Endothelial cell of umbilical vein (primary cell): ENCODE data around the gene MACROD2. TPM values are rescaled to one million over a fixed set of nuclear protein-coding genes. Genes with fewer than 3 reads are reported as not detected.
A peak's percentile ranks its signal among the peaks of the same experiment; 100 is the strongest.

ENCODE experiments used
- BruUV-seq: library from RNA; stranded (reverse); fragments of 400-500 nt; replicated peaks from 2 replicates; lab custom pipeline; 2021; lab: Mats Ljungman, UMichigan
- CTCF ChIA-PET: fragments of 300-600, 350-600 bp; sonication (Branson Sonifier 250); formaldehyde crosslinking; loops from one replicate; lab custom pipeline; 2021; ENCODE audit warnings: antibody characterized with exemption, inconsistent platforms; lab: Charles Lee
- POLR2A ChIA-PET: fragments of 300-600, 350-600 bp; sonication (Branson Sonifier 250); formaldehyde crosslinking; loops from one replicate; lab custom pipeline; 2021; ENCODE audit warnings: antibody characterized with exemption, inconsistent platforms; lab: Charles Lee
- DNase-seq: peaks from one replicate; pipeline ENCODE4 v3.0.0-alpha.2; 2011; ENCODE audit warnings: low read depth, low spot score
- FAIRE-seq: peaks from 2 replicates; lab custom pipeline; 2011; peaks lifted over from hg19 to GRCh38; lab: Jason Lieb, UNC
- H2AFZ ChIP-seq: 2 replicates; pipeline ENCODE4 v1.6.0; 2012; ENCODE audit warnings: low read depth, low read length, control low read depth, inconsistent platforms
- H3K27ac ChIP-seq: 2 replicates; pipeline ENCODE4 v1.5.1; 2011; ENCODE audit warnings: low read depth, mild to moderate bottlenecking, control low read depth, low read length, moderate library complexity; ENCODE audit not compliant: insufficient read depth
- H3K27me3 ChIP-seq, 2 experiments: 2 replicates each; pipeline versions ENCODE4 v1.6.0 to v1.6.1; 2011; ENCODE audit warnings: low read length in 2 of 2, mixed read lengths in 1 of 2; ENCODE audit not compliant: control insufficient read depth in 2 of 2, insufficient read depth in 2 of 2
- H3K36me3 ChIP-seq, 2 experiments: 2 replicates in 1 of 2; 3 replicates in 1 of 2; pipeline ENCODE4 v1.5.1; 2011; ENCODE audit warnings: low read length in 2 of 2, mild to moderate bottlenecking in 1 of 2, moderate library complexity in 1 of 2; ENCODE audit not compliant: control insufficient read depth in 2 of 2, insufficient read depth in 2 of 2; ENCODE audit errors: extremely low read depth in 1 of 2
- H3K4me1 ChIP-seq: 3 replicates; pipeline ENCODE4 v1.5.1; 2011; ENCODE audit warnings: mild to moderate bottlenecking, low read length; ENCODE audit not compliant: control insufficient read depth, insufficient read depth; ENCODE audit errors: extremely low read depth
- H3K4me2 ChIP-seq: 2 replicates; pipeline ENCODE4 v1.6.1; 2011; ENCODE audit warnings: low read length, control low read depth, mixed read lengths; ENCODE audit not compliant: insufficient read depth
- H3K4me3 ChIP-seq, 3 experiments: fragments of 200-600 bp in 1 of 3; sonication (generic), shearing (Covaris generic) in 1 of 3; replicated peaks in 1 of 3; 2 replicates each; pipeline ENCODE4 v1.5.1; 2011 to 2016; ENCODE audit warnings: control low read depth in 3 of 3, low read length in 3 of 3, mild to moderate bottlenecking in 2 of 3, inconsistent platforms in 1 of 3, low read depth in 1 of 3, moderate library complexity in 1 of 3; ENCODE audit not compliant: insufficient read depth in 1 of 3
- H3K79me2 ChIP-seq: 2 replicates; pipeline ENCODE4 v1.6.0; 2012; ENCODE audit warnings: low read length, inconsistent platforms; ENCODE audit not compliant: control insufficient read depth, insufficient read depth
- H3K9ac ChIP-seq: replicated peaks from 2 replicates; pipeline ENCODE3; 2011; ENCODE audit warnings: low read length, control low read depth; ENCODE audit not compliant: insufficient read depth; ENCODE audit errors: extremely low read depth
- H3K9me1 ChIP-seq: replicated peaks from 3 replicates; pipeline ENCODE4 v1.6.0; 2011; ENCODE audit warnings: mild to moderate bottlenecking, low read length; ENCODE audit not compliant: control insufficient read depth, insufficient read depth; ENCODE audit errors: extremely low read depth
- H3K9me3 ChIP-seq: replicated peaks from 2 replicates; pipeline ENCODE4 v1.5.1; 2012; ENCODE audit warnings: low read length, inconsistent platforms; ENCODE audit not compliant: control insufficient read depth, insufficient read depth
- H4K20me1 ChIP-seq: replicated peaks from 2 replicates; pipeline ENCODE3; 2011; ENCODE audit warnings: mild to moderate bottlenecking, low read length; ENCODE audit not compliant: control insufficient read depth, insufficient read depth; ENCODE audit errors: extremely low read depth
- CTCF ChIP-seq, 2 donors: IDR thresholded peaks; 1 replicate in 1 of 2; 2 replicates in 1 of 2; pipeline ENCODE4 v1.5.1; 2011; ENCODE audit warnings: low read length in 2 of 2, mild to moderate bottlenecking in 2 of 2, moderate library complexity in 2 of 2, control low read depth in 1 of 2, inconsistent platforms in 1 of 2, low read depth in 1 of 2; ENCODE audit not compliant: insufficient read depth in 1 of 2; ENCODE audit errors: extremely low read depth in 1 of 2
- FOS ChIP-seq: IDR thresholded peaks from 2 replicates; pipeline ENCODE4 v1.6.1; 2011; ENCODE audit warnings: mild to moderate bottlenecking, low read length, moderate library complexity, borderline replicate concordance; ENCODE audit not compliant: insufficient read depth
- JUN ChIP-seq: IDR thresholded peaks from 2 replicates; pipeline ENCODE4 v1.6.1; 2011; ENCODE audit warnings: borderline replicate concordance, low read depth; ENCODE audit not compliant: insufficient read length, insufficient read depth
- MAX ChIP-seq: IDR thresholded peaks from 2 replicates; pipeline ENCODE4 v1.6.1; 2011; ENCODE audit not compliant: insufficient read depth, insufficient read length
- MYC ChIP-seq: IDR thresholded peaks from one replicate; pipeline ENCODE4 v1.6.1; 2011; ENCODE audit warnings: mild to moderate bottlenecking, low read depth, low read length
- POLR2AphosphoS5 ChIP-seq: IDR thresholded peaks from 2 replicates; pipeline ENCODE4 v1.6.1; 2012; ENCODE audit warnings: low read depth, mild to moderate bottlenecking, control low read depth, low read length, moderate library complexity; ENCODE audit not compliant: insufficient read depth
- dilution Hi-C: fragments of 300-500 bp; cut with MboI; formaldehyde crosslinking; loops from one replicate; pipeline ENCODE4 v1.15.0; 2019; ENCODE audit warnings: low sequenced_read_pairs; ENCODE audit not compliant: extremely low pct_ligation_motif_present
- intact Hi-C: fragments of 100-400 bp; cut with micrococcal nuclease; formaldehyde crosslinking; loops from one replicate; pipeline ENCODE4 v1.10.0; 2022
- polyA plus RNA-seq, 4 experiments: library from polyadenylated mRNA; depleted of rRNA in 3 of 4; stranded (reverse) in 3 of 4; unstranded in 1 of 4; fragments of >200 nt; gene quantifications; 2 replicates each; pipeline versions ENCODE4 v1.2.1 to v1.2.3, GENCODE V29; 2011 to 2012; ENCODE audit warnings: missing spikeins in 1 of 4
- total RNA-seq: library from RNA; stranded (reverse); gene quantifications from 2 replicates; pipeline ENCODE4 v1.2.3, GENCODE V29; 2021

MACROD2 gene
- total and polyA plus RNA-seq, 2 donors (not counting 3 experiments of a cell fraction or from before 2014, with no cell fraction given), result 0.11 to 0.73 TPM

- CTCF ChIA-PET, result interaction anchor here (0.9 to 1.0 kb wide), 2 partner anchors 17 to 22 kb away, joined by 3 to 5 read pairs; no protein-coding TSS in a partner anchor
- no peak for FAIRE-seq
These were observed 869.9 kb downstream of the MACROD2 start for GRCh38 chr20:14865169-14865568.

More at GRCh38 chr20:14865169-14865568, 869.9 kb downstream of the MACROD2 start:
- Histone ChIP-seq H3K27me3 (no peaks in the 10 kb centered on the region), H3K79me2 (no peaks in the 10 kb centered on the region), H4K20me1 (no peaks in the 10 kb centered on the region), H2AFZ (no peak overlapping the region), H3K9me3 (no peaks in the 10 kb centered on the region), H3K27ac (no peak overlapping the region), H3K9me1 (no peaks in the 10 kb centered on the region), H3K4me3 (no peak overlapping the region), H3K9ac (no peak overlapping the region), H3K4me1 (no peaks in the 10 kb centered on the region), H3K4me2 (no peak overlapping the region), H3K36me3 (no peaks in the 10 kb centered on the region)
- intact Hi-C loops, result no loop called here
- TF ChIP-seq MAX, result no peak
- TF ChIP-seq POLR2AphosphoS5, result no peak
- TF ChIP-seq MYC, result no peak
- no peak for TF ChIP-seq JUN
- no peak for TF ChIP-seq CTCF (IDR thresholded peaks at IDR 0.05; ENCODE audit: extremely low read depth in 1 of 2, insufficient read depth in 1 of 2, low read depth in 1 of 2, low read length in 2 of 2)
- TF ChIP-seq FOS, result peak; percentile 15
- DNase-seq, result no peak
- no TSS peak for BruUV-seq
- POLR2A ChIA-PET, result no interaction called here
- dilution Hi-C loops, result no loop called here
